ENCODE results near the gene TCF15. TPM values are rescaled to one million over a fixed set of nuclear protein-coding genes. Genes with fewer than 3 reads are reported as not detected.

TCF15 gene
- total and polyA plus RNA-seq, 2 of the 13 experiments (the other 11 are each of a cell fraction or from before 2014, with no cell fraction given) = not detected

GRCh38 chr20:642398-643174 lies 32.5 kb upstream of the TCF15 start (continued):
- TF ChIP-seq ZNF639 (CRISPR knock-in tag; conservative IDR thresholded peaks at IDR 0.05) (peak; percentile 75; the same call in 1 of the 2 replicates), DPF2 (CRISPR knock-in tag; IDR thresholded peaks at IDR 0.05; ENCODE audit: borderline replicate concordance, low read depth) (0 out of 2 replicates have a peak, but pooled peaks have one; percentile 52), ZNF570 (CRISPR knock-in tag; IDR thresholded peaks at IDR 0.05; ENCODE audit: borderline replicate concordance) (no peak), GZF1 (CRISPR knock-in tag; IDR thresholded peaks at IDR 0.05) (no peak), ZSCAN9 (CRISPR knock-in tag; IDR thresholded peaks at IDR 0.05; ENCODE audit: borderline replicate concordance) (no peak), ZNF205 (CRISPR knock-in tag; IDR thresholded peaks at IDR 0.05) (peak; percentile 2; the same call in 1 of the 2 replicates), SSRP1 (CRISPR knock-in tag; IDR thresholded peaks at IDR 0.05) (no peak), KDM5B (CRISPR knock-in tag; IDR thresholded peaks at IDR 0.05; ENCODE audit: borderline replicate concordance) (peak; percentile 85; the same call in 1 of the 2 replicates), KAT2B (IDR thresholded peaks at IDR 0.05; ENCODE audit: borderline replicate concordance, low read depth, low read length) (no peak), ZC3H13 (CRISPR knock-in tag; IDR thresholded peaks at IDR 0.05) (no peak), SNAI1 (CRISPR knock-in tag; IDR thresholded peaks at IDR 0.05; ENCODE audit: borderline replicate concordance) (no peak), ATF2 (CRISPR knock-in tag; IDR thresholded peaks at IDR 0.05) (peak; percentile 72; the same call in 1 of the 2 replicates), TAF15 (IDR thresholded peaks at IDR 0.05; ENCODE audit: low read depth, low read length, poor library complexity, severe bottlenecking) (no peak), CBX1 (IDR thresholded peaks at IDR 0.05; ENCODE audit: low read depth) (peak; percentile 46), NR2F2 (IDR thresholded peaks at IDR 0.05; ENCODE audit: borderline replicate concordance, low read depth) (no peak), MED1 (CRISPR knock-in tag; IDR thresholded peaks at IDR 0.05) (peak; percentile 65), AKAP8 (CRISPR knock-in tag; IDR thresholded peaks at IDR 0.05) (0 out of 2 replicates have a peak, but pooled peaks have one; percentile 41), ZFP91 (CRISPR knock-in tag; IDR thresholded peaks at IDR 0.05; ENCODE audit: borderline replicate concordance) (peak; percentile 76), ZNF558 (CRISPR knock-in tag; IDR thresholded peaks at IDR 0.05; ENCODE audit: borderline replicate concordance) (no peak; the same call in 1 of the 2 replicates)
- TF ChIP-seq, protein P1, sequence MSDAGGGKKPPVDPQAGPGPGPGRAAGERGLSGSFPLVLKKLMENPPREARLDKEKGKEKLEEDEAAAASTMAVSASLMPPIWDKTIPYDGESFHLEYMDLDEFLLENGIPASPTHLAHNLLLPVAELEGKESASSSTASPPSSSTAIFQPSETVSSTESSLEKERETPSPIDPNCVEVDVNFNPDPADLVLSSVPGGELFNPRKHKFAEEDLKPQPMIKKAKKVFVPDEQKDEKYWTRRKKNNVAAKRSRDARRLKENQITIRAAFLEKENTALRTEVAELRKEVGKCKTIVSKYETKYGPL (CRISPR knock-in tag; IDR thresholded peaks at IDR 0.05) = no peak
- TF ChIP-seq, protein P2, sequence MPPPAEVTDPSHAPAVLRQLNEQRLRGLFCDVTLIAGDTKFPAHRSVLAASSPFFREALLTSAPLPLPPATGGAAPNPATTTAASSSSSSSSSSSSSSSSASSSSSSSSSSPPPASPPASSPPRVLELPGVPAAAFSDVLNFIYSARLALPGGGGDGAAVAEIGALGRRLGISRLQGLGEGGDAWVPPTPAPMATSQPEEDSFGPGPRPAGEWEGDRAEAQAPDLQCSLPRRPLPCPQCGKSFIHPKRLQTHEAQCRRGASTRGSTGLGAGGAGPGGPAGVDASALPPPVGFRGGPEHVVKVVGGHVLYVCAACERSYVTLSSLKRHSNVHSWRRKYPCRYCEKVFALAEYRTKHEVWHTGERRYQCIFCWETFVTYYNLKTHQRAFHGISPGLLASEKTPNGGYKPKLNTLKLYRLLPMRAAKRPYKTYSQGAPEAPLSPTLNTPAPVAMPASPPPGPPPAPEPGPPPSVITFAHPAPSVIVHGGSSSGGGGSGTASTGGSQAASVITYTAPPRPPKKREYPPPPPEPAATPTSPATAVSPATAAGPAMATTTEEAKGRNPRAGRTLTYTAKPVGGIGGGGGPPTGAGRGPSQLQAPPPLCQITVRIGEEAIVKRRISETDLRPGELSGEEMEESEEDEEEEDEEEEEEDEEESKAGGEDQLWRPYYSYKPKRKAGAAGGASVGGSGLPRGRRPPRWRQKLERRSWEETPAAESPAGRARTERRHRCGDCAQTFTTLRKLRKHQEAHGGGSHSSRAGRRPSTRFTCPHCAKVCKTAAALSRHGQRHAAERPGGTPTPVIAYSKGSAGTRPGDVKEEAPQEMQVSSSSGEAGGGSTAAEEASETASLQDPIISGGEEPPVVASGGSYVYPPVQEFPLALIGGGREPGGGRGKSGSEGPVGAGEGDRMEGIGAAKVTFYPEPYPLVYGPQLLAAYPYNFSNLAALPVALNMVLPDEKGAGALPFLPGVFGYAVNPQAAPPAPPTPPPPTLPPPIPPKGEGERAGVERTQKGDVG (CRISPR knock-in tag; IDR thresholded peaks at IDR 0.05; ENCODE audit: borderline replicate concordance) = no peak

Data from HepG2 (cell line).